Activated CD8-positive, alpha-beta memory T cell treated with anti-CD3 and anti-CD28 coated beads, Interleukin-2, amount 50 U/mL, for 24 hours (primary cell): Measurements from ENCODE around the gene CALM3.
"Not testable (repeated sequence)": the region's sequence is repeated elsewhere in the genome, so short reads cannot be mapped to it uniquely, and the experiment has no call there.

Experiments
- DNase-seq: peaks from one replicate; pipeline ENCODE4 v3.0.0-alpha.2; 2020; ENCODE audit errors: extremely low read depth

Gene CALM3

GRCh38 chr19:46601318-46602224 is at the start of gene CALM3:
Gene CALM3, plus strand, starts transcription at chr19:46601330. Its CDS starts 105 bp downstream, at chr19:46601435.
- DNase-seq = no peak

- DNase-seq = no peak
These were observed 48.2 kb upstream of the CALM3 start for GRCh38 chr19:46552891-46553290.

DNA sequence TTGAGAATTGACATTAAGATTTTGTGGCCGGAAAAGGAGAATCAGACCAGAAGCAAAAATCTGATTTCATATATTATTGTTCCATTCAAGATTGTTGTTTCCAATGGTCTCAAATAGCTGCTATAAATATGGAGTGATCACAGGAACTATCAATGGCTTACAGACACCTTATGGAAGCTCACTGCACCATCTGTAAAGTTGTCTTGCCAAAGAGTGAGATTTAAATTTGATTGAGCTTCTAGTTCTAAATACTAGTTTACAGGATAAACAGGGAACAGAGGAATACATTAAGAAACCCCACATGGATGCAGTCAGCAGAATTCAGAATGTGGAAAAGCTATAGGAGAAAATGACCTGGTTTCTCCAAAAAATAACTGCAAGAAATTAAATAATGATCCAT is 47.0 kb upstream of the CALM3 start:
- DNase-seq = no peak

DNA sequence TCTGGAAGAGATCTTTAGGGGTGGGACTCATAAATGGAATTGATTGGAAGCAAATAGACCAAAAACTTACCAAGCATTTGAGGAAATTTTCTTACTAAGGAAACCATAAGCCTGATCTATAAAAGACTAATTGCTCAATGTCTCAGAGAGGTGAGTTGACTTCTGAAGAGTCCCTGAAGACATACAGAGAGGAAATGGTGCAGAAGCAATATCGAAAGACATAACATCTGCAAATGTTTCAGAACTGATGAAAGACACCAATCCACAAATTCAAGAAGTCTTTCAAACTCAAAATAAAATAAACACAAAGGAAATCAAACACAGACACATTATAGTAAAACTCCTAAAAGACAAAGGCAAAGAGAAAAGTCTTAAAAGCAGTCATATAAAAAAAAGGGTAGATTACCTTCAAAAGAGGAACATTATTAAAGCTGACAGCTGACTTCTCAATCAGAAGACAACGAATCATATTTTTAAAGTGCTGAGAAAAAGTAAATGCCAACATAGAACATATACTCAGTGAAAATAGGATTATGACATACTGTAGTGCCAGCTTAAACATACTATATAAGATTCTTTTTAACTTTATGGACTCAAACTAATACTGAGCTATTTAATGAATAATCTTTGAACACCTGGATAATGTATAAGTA is 45.4 kb upstream of the CALM3 start:
- DNase-seq = no peak

DNA sequence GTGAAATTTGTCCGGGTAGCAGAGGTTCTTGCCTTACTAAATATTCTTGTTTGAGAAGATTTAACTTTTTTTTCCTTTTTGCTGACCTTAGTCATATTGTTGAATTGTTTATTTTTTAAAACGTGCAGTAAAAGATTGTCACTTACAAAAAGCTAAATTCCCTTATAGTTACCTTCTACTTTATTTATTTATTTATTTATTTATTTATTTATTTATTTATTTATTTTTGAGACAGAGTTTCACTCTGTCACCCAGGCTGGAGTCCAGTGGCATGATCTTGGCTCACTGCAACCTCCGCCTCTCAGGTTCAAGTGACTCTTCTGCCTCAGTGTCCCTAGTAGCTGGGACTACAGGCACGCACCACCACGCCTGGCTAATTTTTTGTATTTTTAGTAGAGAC is 44.7 kb upstream of the CALM3 start:
- not testable (repeated sequence) for DNase-seq

DNA sequence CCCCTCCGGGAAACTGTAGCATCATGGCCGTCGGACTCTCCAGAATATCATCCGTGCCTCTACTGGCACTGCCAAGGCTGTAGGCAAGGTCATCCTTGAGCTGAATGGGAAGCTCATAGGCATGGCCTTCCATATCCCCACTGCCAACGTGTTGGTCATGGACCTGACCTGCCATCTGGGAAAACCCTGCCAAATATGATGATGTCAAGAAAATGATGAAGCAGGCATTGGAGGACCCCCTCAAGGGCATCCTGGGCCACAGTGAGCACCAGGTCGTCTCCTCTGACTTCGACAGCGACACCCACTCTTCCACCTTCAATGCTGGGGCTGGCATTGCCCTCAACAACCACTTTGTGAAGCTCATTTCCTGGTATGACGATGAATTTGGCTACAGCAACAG is 41.9 kb upstream of the CALM3 start:
- DNase-seq = no peak

GRCh38 chr19:46559675-46560074 is 41.5 kb upstream of the CALM3 start:
- DNase-seq = not testable (repeated sequence)

- DNase-seq = no peak
These were observed 36.4 kb upstream of the CALM3 start for GRCh38 chr19:46564701-46565100.

- DNase-seq = no peak
These were observed 29.6 kb upstream of the CALM3 start for GRCh38 chr19:46571495-46571894.

DNA sequence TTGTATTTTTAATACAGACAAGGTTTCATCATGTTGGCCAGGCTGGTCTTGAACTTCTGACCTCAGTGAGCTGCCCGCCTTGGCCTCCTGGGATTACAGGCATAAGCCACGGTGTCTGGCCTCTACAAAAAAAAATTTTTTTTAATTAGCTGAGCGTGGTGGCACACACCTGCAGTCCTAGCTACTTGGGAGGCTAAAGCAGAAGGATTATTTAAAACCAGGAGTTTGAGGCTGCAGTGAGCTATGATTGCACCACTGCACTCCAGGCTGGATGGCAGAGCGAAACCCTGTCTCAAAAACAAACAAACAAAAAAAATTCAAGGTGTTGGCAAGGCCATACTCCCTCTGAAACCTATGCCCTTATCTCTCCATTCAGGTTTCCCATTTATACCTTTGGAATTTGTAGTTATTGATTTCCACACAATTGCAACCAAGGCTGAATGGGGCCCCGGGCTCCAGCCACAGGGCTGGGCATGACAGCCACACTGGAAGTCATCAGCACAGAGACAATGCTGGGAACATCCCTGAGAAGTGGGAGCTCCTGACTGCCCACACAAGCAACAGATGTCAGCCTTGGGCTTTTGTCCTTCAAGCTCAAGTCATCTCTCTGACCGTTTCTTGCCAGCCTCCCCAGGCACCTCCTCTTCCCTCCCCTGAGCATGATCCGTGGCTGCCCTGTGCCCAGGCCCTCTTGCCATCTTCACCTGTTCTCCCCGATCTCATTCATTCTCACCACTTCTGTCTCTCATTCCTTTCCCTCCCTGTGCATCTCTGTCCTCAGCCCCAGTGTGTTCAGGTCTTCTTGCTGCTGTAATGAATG is 27.2 kb upstream of the CALM3 start:
- no peak for DNase-seq

GRCh38 chr19:46574533-46574932 is 26.6 kb upstream of the CALM3 start:
- DNase-seq = no peak

DNA sequence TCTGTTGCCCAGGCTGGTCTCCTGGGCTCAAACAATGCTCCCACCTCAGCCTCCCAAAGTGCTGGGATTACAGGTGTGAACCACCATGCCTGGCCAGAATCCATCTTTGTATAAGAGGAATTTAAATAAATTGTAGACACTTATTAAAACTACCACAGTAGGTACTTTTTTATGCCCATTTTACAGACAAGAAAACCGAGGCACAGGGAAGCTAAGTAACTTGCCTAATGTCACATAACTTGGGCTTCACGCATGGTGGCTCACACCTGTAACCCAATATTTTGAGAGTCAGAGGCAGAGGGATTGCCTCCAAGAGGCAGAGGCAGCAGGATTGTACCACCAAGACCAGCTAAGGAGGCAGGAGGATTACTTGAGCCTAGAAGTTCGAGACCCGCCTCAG is 22.7 kb upstream of the CALM3 start:
- no peak for DNase-seq

GRCh38 chr19:46579361-46579879 is 21.7 kb upstream of the CALM3 start:
- no peak for DNase-seq

GRCh38 chr19:46580247-46580646 is 20.9 kb upstream of the CALM3 start:
- no peak for DNase-seq

DNA sequence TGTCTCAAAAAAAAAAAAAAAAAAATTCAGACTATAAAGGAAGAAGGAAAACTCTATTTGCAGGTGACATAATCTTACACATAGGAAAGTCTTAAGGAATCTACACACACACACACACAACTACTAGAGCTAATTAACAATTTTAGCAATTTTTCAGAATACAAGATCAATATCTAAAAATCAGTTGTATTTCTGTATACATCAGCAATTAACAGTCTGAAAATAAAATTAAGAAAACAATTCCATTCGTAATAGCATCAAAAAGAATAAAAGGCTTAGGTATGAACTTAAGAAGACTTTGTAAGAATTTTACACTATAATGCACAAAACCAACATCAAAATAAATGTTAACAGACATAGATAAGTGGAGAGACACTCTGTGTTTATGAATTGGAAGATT is 15.6 kb upstream of the CALM3 start:
- DNase-seq = no peak

DNA sequence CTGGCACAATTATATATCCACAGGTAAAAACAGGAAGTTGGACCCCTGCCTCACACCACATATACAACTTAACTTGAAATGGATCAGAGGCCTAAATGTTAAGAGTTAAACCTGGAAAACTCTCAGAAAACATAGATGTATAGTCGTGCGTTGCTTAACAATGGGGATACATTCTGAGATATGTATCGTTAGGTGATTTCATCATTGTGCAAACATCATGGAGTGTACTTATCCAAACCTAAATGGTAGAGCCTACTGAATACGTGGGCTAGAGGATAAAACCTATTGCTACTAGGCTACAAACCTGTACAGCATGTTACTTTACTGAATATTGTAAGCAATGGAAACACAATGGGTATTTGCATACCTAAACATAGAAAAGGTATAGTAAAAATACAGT is 14.8 kb upstream of the CALM3 start:
- DNase-seq = no peak

DNA sequence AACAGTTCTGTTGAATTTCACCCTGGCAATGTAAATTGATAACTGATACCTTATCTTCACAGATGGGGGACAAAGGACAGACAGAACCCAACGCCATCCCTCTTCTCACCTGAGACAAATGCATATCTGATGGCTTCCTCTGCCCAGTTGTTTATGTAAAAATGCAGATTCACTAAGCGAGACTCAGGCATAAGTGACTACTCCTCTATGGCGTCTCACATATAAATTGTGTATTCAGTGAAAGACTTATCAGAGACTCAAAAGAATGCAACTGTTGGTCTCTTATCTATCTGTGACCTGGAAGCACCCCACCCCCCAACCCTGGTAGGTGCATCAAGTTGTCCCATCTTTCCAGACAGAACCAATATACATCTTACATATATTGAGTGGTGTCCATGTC is 13.3 kb upstream of the CALM3 start:
- no peak for DNase-seq

DNA sequence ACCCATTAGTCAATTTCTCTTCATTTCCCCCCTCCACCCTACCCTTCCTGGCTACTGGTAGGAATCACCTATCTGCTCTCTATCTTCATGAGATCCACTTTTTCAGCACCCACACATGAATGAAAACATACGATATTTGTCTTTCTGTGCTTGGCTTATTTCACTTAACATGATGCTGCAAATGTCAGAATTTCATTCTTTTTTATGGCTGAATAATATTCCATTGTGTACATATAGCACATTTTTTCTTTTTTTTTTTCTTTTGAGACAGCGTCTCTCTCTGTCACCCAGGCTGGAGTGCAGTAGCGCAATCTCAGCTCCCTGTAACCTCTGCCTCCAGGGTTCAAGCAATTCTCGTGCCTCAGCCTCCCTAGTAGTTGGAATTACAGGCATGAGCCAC is 9.9 kb upstream of the CALM3 start:
- no peak for DNase-seq

DNA sequence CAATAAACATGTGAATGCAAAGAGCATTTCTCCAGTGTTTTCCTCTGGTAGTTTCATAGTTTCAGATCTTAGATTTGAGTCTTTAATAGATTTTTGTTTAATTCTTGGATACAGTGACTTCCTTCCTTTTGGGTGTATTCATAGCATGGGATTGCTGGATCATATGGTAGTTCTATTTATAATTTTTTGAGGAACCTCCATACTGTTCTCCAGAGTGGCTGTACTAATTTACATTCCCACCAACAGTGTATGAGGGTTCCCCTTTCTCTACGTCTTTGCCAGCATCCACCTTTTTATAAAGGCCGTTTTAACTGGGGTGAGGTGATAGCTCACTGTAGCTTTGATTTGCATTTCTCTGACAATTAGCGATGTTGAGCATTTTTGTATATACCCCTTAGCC is 9.3 kb upstream of the CALM3 start:
- DNase-seq = no peak

DNA sequence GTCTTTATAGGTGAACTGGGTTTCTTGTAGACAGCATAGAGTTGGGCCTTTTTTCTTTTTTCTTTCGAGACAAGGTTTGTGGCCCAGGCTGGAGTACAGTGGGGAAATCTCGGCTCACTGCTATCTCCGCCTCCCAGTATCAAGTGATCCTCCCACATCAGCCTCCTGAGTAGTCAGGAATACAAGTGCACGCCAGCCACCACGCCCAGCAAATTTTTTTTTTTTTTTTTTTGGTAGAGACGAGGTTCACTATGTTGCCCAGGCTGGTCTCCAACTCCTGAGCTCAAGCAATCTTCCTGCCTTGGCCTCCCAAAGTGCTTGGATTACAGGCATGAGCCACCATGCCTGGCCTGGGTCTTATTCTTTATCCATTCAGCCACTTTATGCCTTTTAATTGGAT is 5.1 kb upstream of the CALM3 start:
- DNase-seq = no peak

DNA sequence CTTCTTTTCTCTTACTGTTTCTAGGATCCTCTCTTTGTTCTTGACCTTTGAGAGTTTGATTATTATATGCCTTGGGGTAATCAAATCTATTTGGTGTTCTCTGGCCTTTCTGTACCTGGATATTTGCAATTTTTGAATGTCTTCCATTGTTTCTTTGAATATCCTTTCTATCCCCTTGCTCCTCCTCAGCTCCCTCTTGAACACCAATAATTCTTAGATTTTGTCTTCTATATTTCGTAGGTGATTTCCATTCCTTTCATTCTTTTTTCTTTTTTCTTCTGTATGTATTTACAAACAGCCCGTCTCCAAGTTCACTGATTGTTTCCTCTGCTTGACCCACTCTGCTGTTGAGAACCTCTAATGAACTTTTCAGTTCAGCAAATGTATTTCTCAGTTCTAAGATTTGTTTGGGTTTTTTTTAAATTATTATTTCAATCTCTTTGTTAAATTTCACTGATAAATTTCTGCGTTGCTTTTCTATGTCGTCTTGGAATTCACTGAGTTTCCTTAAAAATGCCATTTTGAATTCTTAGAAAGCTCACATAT is 2.7 kb upstream of the CALM3 start:
- no peak for DNase-seq
